ENCODE results near the gene DMRT3. TPM values are rescaled to one million over a fixed set of nuclear protein-coding genes. Genes with fewer than 3 reads are reported as not detected.

Gene DMRT3
- total and polyA plus RNA-seq, 2 of the 8 experiments (the other 6 are each of a cell fraction or from before 2014, with no cell fraction given): not detected

- Histone ChIP-seq H3K23me2 (ENCODE audit: low read depth, low read length) (peaks cover 17% of the 10 kb centered on the region; the same call in 1 of the 2 replicates), H2BK12ac (ENCODE audit: low read depth, low read length) (peak overlapping the region; percentile 84; the same call in 1 of the 2 replicates)
- CTCF ChIA-PET (ENCODE audit: partially characterized antibody): interaction anchor here (0.7 to 7.5 kb wide), 18 partner anchors 11 to 141 kb away, joined by 3 to 108 read pairs (median 4); no protein-coding TSS in a partner anchor
- TF ChIP-seq MAFK (IDR thresholded peaks at IDR 0.05; ENCODE audit: low read depth, low read length): no peak
- peak; percentile 98 for TF ChIP-seq EZH2 (IDR thresholded peaks at IDR 0.05; ENCODE audit: low read depth, low read length, severe bottlenecking)
- peak; percentile 30; the same call in 1 of the 2 replicates for TF ChIP-seq MAX (IDR thresholded peaks at IDR 0.05)
- TF ChIP-seq SUZ12 (IDR thresholded peaks at IDR 0.05; ENCODE audit: low read length): peak; percentile 91; the same call in 1 of the 2 replicates
- no peak for TF ChIP-seq CHD2 (IDR thresholded peaks at IDR 0.05; ENCODE audit: low read length)
- TF ChIP-seq KDM4A (IDR thresholded peaks at IDR 0.05; ENCODE audit: low read depth, low read length, severe bottlenecking): peak; percentile 85
- peak; percentile 60 for TF ChIP-seq YY1 (IDR thresholded peaks at IDR 0.05; ENCODE audit: low read depth, low read length)
- TF ChIP-seq NRF1 (IDR thresholded peaks at IDR 0.05; ENCODE audit: low read depth, low read length): peak; percentile 24; the same call in 1 of the 2 replicates
- TF ChIP-seq CTBP2 (IDR thresholded peaks at IDR 0.05; ENCODE audit: borderline replicate concordance, insufficient read depth, insufficient read length, low read length): peak; percentile 18
- no peak for TF ChIP-seq TAF7 (optimal IDR thresholded peaks at IDR 0.05; ENCODE audit: borderline replicate concordance, low read depth, low read length)
Observed at GRCh38 chr9:976943-977837, 735 bp downstream of the DMRT3 start.

More at GRCh38 chr9:976943-977837, 735 bp downstream of the DMRT3 start:
- Histone ChIP-seq H2BK20ac (ENCODE audit: low read length) (no peak overlapping the region), H2AK5ac (ENCODE audit: low read depth, low read length) (no peak overlapping the region), H3K18ac (ENCODE audit: extremely low read depth, low read length) (peak overlapping the region; percentile 48), H3K9me3 (ENCODE audit: insufficient read depth in 2 of 2, low read depth in 1 of 2, low read length in 1 of 2) (no peaks in the 10 kb centered on the region), H4K8ac (ENCODE audit: extremely low read depth, insufficient read depth, low read length) (no peak overlapping the region), H3K4me3 (ENCODE audit: extremely low read depth in 1 of 4, insufficient read depth in 2 of 4, low read depth in 3 of 4, low read length in 4 of 4) (peak overlapping the region; percentile 33 to 63 (median 36)), H3K23ac (ENCODE audit: insufficient read length) (no peak overlapping the region), H3K27ac (ENCODE audit: low read depth, low read length) (no peak overlapping the region), H3K79me1 (ENCODE audit: low read depth, low read length) (no peaks in the 10 kb centered on the region), H4K5ac (ENCODE audit: insufficient read length, low read depth, low read length) (no peak overlapping the region), H2BK5ac (ENCODE audit: low read depth, low read length) (no peak overlapping the region), H3K4me1 (replicated peaks in 1 of 4; ENCODE audit: control insufficient read depth in 3 of 4, insufficient read depth in 4 of 4, low read length in 3 of 4) (peaks cover 11 to 37% (median 25%) of the 10 kb centered on the region in 4 experiments), H4K91ac (replicated peaks; ENCODE audit: insufficient read length, low read length) (no peak overlapping the region), H3K56ac (replicated peaks; ENCODE audit: insufficient read length, low read depth, low read length) (no peak overlapping the region), H3K4ac (replicated peaks; ENCODE audit: insufficient read length, low read depth, low read length) (no peak overlapping the region), H2BK120ac (replicated peaks; ENCODE audit: low read depth, low read length) (no peak overlapping the region), H2AFZ (ENCODE audit: low read length) (no peak overlapping the region), H3K4me2 (ENCODE audit: insufficient read depth in 1 of 2, low read depth in 2 of 2, low read length in 2 of 2) (peak overlapping the region; percentile 87 to 92), H2BK15ac (ENCODE audit: low read length) (peak overlapping the region; percentile 81; the same call in 1 of the 2 replicates), H3K36me3 (ENCODE audit: control insufficient read depth in 2 of 4, insufficient read depth in 4 of 4, low read length in 3 of 4) (peaks cover 0 to 10% (median 0%) of the 10 kb centered on the region in 4 experiments; a peak in 1 of 8 replicates), H3K14ac (ENCODE audit: insufficient read length) (no peak overlapping the region), H3K9ac (replicated peaks in 1 of 4; ENCODE audit: extremely low read depth in 1 of 4, low read depth in 3 of 4, low read length in 3 of 4) (no peak overlapping the region), H3K79me2 (ENCODE audit: control insufficient read depth in 1 of 2, insufficient read depth in 2 of 2, low read length in 2 of 2) (no peaks in the 10 kb centered on the region), H4K20me1 (replicated peaks in 1 of 2; ENCODE audit: control insufficient read depth in 1 of 2, insufficient read depth in 2 of 2, low read length in 2 of 2) (peaks cover 14 to 30% of the 10 kb centered on the region in 2 experiments), H3K27me3 (replicated peaks in 1 of 4; ENCODE audit: control insufficient read depth in 3 of 4, extremely low read depth in 1 of 4, insufficient read depth in 3 of 4, low read length in 3 of 4) (peaks cover 81 to 99% (median 97%) of the 10 kb centered on the region in 4 experiments)
- FAIRE-seq (no peak), DNase-seq (ENCODE audit: low read depth in 1 of 2, low spot score in 2 of 2) (peak in 1 of 2 experiments; percentile 66)
- 1% methylated on average over 57 of the region's 92 CpGs; no CpG with 5 or more reads in 1 of the 2 experiments for WGBS, 2 experiments (ENCODE audit: extremely low coverage in 1 of 2, insufficient coverage in 1 of 2, insufficient read length in 1 of 2, insufficient replicate concordance in 2 of 2, low coverage in 1 of 2, low lambda C conversion rate in 2 of 2, missing lambda C conversion rate in 1 of 2)
- POLR2A ChIA-PET (ENCODE audit: partially characterized antibody): interaction anchor here (1.0 kb wide), 1 partner anchor 10 kb away, joined by 4 read pairs; no protein-coding TSS in a partner anchor
